Measurements from ENCODE around the gene NUDT21.

NUDT21 gene

GRCh38 chr16:56469748-56470147 lies 18.6 kb upstream of the NUDT21 start:
- Mint-ChIP-seq H3K9me3 (no peaks in the 10 kb centered on the region), H3K36me3 (ENCODE audit: low read depth) (peaks cover 79% of the 10 kb centered on the region), H3K27ac (no peak overlapping the region), H3K27me3 (ENCODE audit: low read depth) (no peaks in the 10 kb centered on the region), H3K4me3 (no peak overlapping the region), H3K4me1 (no peaks in the 10 kb centered on the region)
- TF ChIP-seq, protein P1, sequence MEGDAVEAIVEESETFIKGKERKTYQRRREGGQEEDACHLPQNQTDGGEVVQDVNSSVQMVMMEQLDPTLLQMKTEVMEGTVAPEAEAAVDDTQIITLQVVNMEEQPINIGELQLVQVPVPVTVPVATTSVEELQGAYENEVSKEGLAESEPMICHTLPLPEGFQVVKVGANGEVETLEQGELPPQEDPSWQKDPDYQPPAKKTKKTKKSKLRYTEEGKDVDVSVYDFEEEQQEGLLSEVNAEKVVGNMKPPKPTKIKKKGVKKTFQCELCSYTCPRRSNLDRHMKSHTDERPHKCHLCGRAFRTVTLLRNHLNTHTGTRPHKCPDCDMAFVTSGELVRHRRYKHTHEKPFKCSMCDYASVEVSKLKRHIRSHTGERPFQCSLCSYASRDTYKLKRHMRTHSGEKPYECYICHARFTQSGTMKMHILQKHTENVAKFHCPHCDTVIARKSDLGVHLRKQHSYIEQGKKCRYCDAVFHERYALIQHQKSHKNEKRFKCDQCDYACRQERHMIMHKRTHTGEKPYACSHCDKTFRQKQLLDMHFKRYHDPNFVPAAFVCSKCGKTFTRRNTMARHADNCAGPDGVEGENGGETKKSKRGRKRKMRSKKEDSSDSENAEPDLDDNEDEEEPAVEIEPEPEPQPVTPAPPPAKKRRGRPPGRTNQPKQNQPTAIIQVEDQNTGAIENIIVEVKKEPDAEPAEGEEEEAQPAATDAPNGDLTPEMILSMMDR (IDR thresholded peaks at IDR 0.05; ENCODE audit: unreplicated experiment in 3 of 3) = no peak

- H3K27ac Mint-ChIP-seq = no peak overlapping the region
Measured at GRCh38 chr16:56468800-56469199, 17.7 kb upstream of the NUDT21 start.

DNA sequence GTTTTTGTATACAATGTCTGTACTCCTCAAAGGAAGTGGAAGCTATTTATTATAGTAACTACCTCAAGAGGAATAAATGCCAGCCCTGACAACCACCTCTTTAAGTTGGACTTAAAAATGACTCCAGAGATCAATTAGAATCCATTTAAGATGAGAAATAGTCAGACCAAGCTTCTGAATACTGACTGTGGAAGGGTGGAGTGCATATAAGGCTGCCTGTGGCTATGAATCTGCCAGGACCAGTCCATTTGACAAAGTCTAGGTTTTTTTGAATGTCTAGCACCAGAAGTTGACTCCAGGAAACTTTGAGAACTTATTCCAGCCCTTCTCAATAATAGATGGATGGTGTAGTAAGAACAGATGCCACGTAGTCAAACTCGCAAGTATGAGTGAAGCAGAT lies 15.2 kb upstream of the NUDT21 start:
- Mint-ChIP-seq H3K4me3 (no peak overlapping the region), H3K4me1 (no peaks in the 10 kb centered on the region), H3K27me3 (ENCODE audit: low read depth) (no peaks in the 10 kb centered on the region), H3K9me3 (no peaks in the 10 kb centered on the region), H3K36me3 (ENCODE audit: low read depth) (peaks cover 82% of the 10 kb centered on the region), H3K27ac (no peak overlapping the region)
- TF ChIP-seq, protein P1 (IDR thresholded peaks at IDR 0.05; ENCODE audit: unreplicated experiment in 3 of 3) = no peak

More at GRCh38 chr16:56468800-56469199, 17.7 kb upstream of the NUDT21 start:
- no peak overlapping the region for H3K4me3 Mint-ChIP-seq
- no peaks in the 10 kb centered on the region for H3K4me1 Mint-ChIP-seq
- TF ChIP-seq, protein P1 (IDR thresholded peaks at IDR 0.05; ENCODE audit: unreplicated experiment in 3 of 3) = no peak
- H3K36me3 Mint-ChIP-seq (ENCODE audit: low read depth) = peaks cover 86% of the 10 kb centered on the region
- no peaks in the 10 kb centered on the region for H3K27me3 Mint-ChIP-seq (ENCODE audit: low read depth)
- no peaks in the 10 kb centered on the region for H3K9me3 Mint-ChIP-seq

GRCh38 chr16:56463153-56463552 lies 12.0 kb upstream of the NUDT21 start:
- H3K9me3 Mint-ChIP-seq = no peaks in the 10 kb centered on the region
- TF ChIP-seq, protein P1 (IDR thresholded peaks at IDR 0.05; ENCODE audit: unreplicated experiment in 3 of 3) = no peak

DNA sequence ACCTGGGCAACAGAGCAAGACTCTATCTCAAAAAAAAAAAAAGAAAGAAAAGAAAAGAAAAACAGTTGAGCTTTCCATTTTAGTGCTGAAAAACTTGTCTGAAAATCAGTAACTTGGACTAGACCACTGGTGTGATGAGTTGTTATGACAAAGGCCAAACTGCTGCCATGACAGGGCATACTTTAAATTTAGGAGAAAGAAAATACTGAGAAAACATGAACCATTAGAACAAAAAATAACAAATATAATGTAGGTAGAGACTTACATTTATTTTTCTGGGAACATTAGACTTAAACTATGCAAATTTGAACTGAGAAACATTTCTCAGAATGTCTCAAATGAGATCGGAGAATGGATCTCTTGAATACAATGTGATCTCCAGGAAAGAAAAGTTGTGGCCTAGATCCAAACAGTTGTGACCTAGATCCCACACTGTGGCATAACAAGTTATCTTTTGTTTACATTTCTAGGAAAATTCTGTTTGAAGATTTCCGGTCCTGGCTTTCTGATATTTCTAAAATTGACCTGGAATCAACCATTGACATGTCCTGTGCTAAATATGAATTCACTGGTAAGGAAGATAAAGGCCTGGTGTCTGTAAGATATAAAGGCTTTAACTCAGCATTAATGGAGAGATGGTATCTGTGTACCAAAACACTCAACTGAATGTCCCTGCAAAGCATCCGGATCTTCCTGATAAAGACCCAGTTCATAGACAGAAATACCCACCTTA lies 11.1 kb upstream of the NUDT21 start:
- Mint-ChIP-seq H3K36me3 (ENCODE audit: low read depth) (peaks cover 71% of the 10 kb centered on the region), H3K27me3 (ENCODE audit: low read depth) (no peaks in the 10 kb centered on the region), H3K27ac (no peak overlapping the region), H3K9me3 (no peaks in the 10 kb centered on the region), H3K4me1 (no peaks in the 10 kb centered on the region), H3K4me3 (no peak overlapping the region)
- TF ChIP-seq, protein P1 (IDR thresholded peaks at IDR 0.05; ENCODE audit: unreplicated experiment in 3 of 3) = no peak

More at GRCh38 chr16:56463153-56463552, 12.0 kb upstream of the NUDT21 start:
- H3K36me3 Mint-ChIP-seq (ENCODE audit: low read depth) = peaks cover 72% of the 10 kb centered on the region
- H3K4me1 Mint-ChIP-seq = no peaks in the 10 kb centered on the region
- H3K27ac Mint-ChIP-seq = no peak overlapping the region
- no peaks in the 10 kb centered on the region for H3K27me3 Mint-ChIP-seq (ENCODE audit: low read depth)
- H3K4me3 Mint-ChIP-seq = no peak overlapping the region

- H3K4me3 Mint-ChIP-seq = no peak overlapping the region
- peaks cover 72% of the 10 kb centered on the region for H3K36me3 Mint-ChIP-seq (ENCODE audit: low read depth)
- no peaks in the 10 kb centered on the region for H3K9me3 Mint-ChIP-seq
- no peaks in the 10 kb centered on the region for H3K4me1 Mint-ChIP-seq
- no peak overlapping the region for H3K27ac Mint-ChIP-seq
- no peaks in the 10 kb centered on the region for H3K27me3 Mint-ChIP-seq (ENCODE audit: low read depth)
- TF ChIP-seq, protein P1 (IDR thresholded peaks at IDR 0.05; ENCODE audit: unreplicated experiment in 3 of 3) = no peak
Measured at GRCh38 chr16:56460101-56460500, 9.0 kb upstream of the NUDT21 start.

Measured in nephron (organoid).